ENCODE data around the gene TTC17. TPM values are rescaled to one million over a fixed set of nuclear protein-coding genes. Genes with fewer than 3 reads are reported as not detected.
A peak's percentile ranks its signal among the peaks of the same experiment; 100 is the strongest.

TTC17 gene
- total RNA-seq, 2 experiments from 2014 or later = 72.9 to 77.3 TPM

- intact Hi-C loops (cut with DNase I, micrococcal nuclease) = no loop called here
- no peak overlapping the region for H3K4me3 Mint-ChIP-seq
- POLR2A ChIA-PET = interaction anchor here (2.1 kb wide), 1 partner anchor 34 kb away, joined by 6 read pairs; the partner anchor contains the start of gene TTC17
Measured at GRCh38 chr11:43392713-43393112, 34.0 kb downstream of the TTC17 start.

GRCh38 chr11:43393765-43394355, 35.1 kb downstream of the TTC17 start:
- Mint-ChIP-seq H3K4me3 (no peak overlapping the region), H3K27me3 (no peaks in the 10 kb centered on the region), H3K9me3 (no peaks in the 10 kb centered on the region), H3K36me3 (ENCODE audit: low read depth) (peaks cover 92% of the 10 kb centered on the region), H3K27ac (no peak overlapping the region), H3K4me1 (ENCODE audit: low read depth) (peaks cover 26% of the 10 kb centered on the region)
- H3K9me3 ChIP-seq (ENCODE audit: control insufficient read depth in 1 of 2, insufficient read depth in 1 of 2, low read length in 2 of 2) = no peaks in the 10 kb centered on the region
- no peak overlapping the region for H3K4me3 ChIP-seq (ENCODE audit: low read length)
- POLR2A ChIA-PET = interaction anchor here (2.1 kb wide), 1 partner anchor 35 kb away, joined by 6 read pairs; the partner anchor contains the start of gene TTC17
- DNase-seq (no peak), ATAC-seq (ENCODE audit: poor library complexity) (no peak)
- H3K36me3 ChIP-seq (ENCODE audit: insufficient read depth, low read length) = peaks cover 60% of the 10 kb centered on the region
- no peak for TF ChIP-seq CTCF (IDR thresholded peaks at IDR 0.05)
- H3K4me1 ChIP-seq (ENCODE audit: insufficient read depth, low read length) = no peaks in the 10 kb centered on the region
- H3K27me3 ChIP-seq (ENCODE audit: control insufficient read depth in 1 of 2, insufficient read depth in 2 of 2, low read length in 2 of 2) = no peaks in the 10 kb centered on the region
- no peak overlapping the region for H3K27ac ChIP-seq (ENCODE audit: low read depth in 1 of 2, low read length in 2 of 2)
- intact Hi-C loops (cut with DNase I, micrococcal nuclease) = no loop called here
- CTCF ChIA-PET = no interaction called here

More at GRCh38 chr11:43392713-43393112, 34.0 kb downstream of the TTC17 start:
- ATAC-seq (ENCODE audit: poor library complexity) = no peak
- no peaks in the 10 kb centered on the region for H3K9me3 ChIP-seq (ENCODE audit: control insufficient read depth in 1 of 2, insufficient read depth in 1 of 2, low read length in 2 of 2)
- Mint-ChIP-seq H3K36me3 (ENCODE audit: low read depth) (peaks cover 85% of the 10 kb centered on the region), H3K27ac (peak overlapping the region; percentile 32), H3K9me3 (no peaks in the 10 kb centered on the region), H3K4me1 (ENCODE audit: low read depth) (peaks cover 26% of the 10 kb centered on the region), H3K27me3 (no peaks in the 10 kb centered on the region)
- peak overlapping the region in 1 of 2 donors; percentile 7 for H3K27ac ChIP-seq (ENCODE audit: low read depth in 1 of 2, low read length in 2 of 2)
- no peak for TF ChIP-seq CTCF (IDR thresholded peaks at IDR 0.05)
- CTCF ChIA-PET = no interaction called here
- no peaks in the 10 kb centered on the region for H3K27me3 ChIP-seq (ENCODE audit: control insufficient read depth in 1 of 2, insufficient read depth in 2 of 2, low read length in 2 of 2)
- no peak overlapping the region for H3K4me3 ChIP-seq (ENCODE audit: low read length)
- peaks cover 49% of the 10 kb centered on the region for H3K36me3 ChIP-seq (ENCODE audit: insufficient read depth, low read length)
- peak in 3 of 14 experiments; percentile 9 to 39 (median 15) for DNase-seq
- H3K4me1 ChIP-seq (ENCODE audit: insufficient read depth, low read length) = no peaks in the 10 kb centered on the region

GRCh38 chr11:43396617-43397016, 37.9 kb downstream of the TTC17 start:
- Mint-ChIP-seq H3K4me1 (ENCODE audit: low read depth) (peaks cover 16% of the 10 kb centered on the region), H3K4me3 (no peak overlapping the region), H3K36me3 (ENCODE audit: low read depth) (peaks cover 93% of the 10 kb centered on the region), H3K27me3 (no peaks in the 10 kb centered on the region), H3K27ac (no peak overlapping the region), H3K9me3 (no peaks in the 10 kb centered on the region)
- Histone ChIP-seq H3K4me3 (ENCODE audit: low read length) (no peak overlapping the region), H3K9me3 (ENCODE audit: control insufficient read depth in 1 of 2, insufficient read depth in 1 of 2, low read length in 2 of 2) (no peaks in the 10 kb centered on the region), H3K4me1 (ENCODE audit: insufficient read depth, low read length) (no peaks in the 10 kb centered on the region), H3K27me3 (ENCODE audit: control insufficient read depth in 1 of 2, insufficient read depth in 2 of 2, low read length in 2 of 2) (no peaks in the 10 kb centered on the region), H3K27ac (ENCODE audit: low read depth in 1 of 2, low read length in 2 of 2) (no peak overlapping the region), H3K36me3 (ENCODE audit: insufficient read depth, low read length) (peaks cover 73% of the 10 kb centered on the region)
- CTCF ChIA-PET = interaction anchor here (0.7 to 1.5 kb wide), 2 partner anchors 20 to 23 kb away, joined by 3 read pairs; no protein-coding TSS in a partner anchor
- ATAC-seq (ENCODE audit: poor library complexity) = no peak
- no peak for TF ChIP-seq CTCF (IDR thresholded peaks at IDR 0.05)
- intact Hi-C loops (cut with DNase I, micrococcal nuclease) = loop anchor here in 1 of 2 experiments (2.0 kb wide), 1 partner anchor 64 kb away; no protein-coding TSS in a partner anchor
- POLR2A ChIA-PET = interaction anchor here (1.0 kb wide), 1 partner anchor 37 kb away, joined by 3 read pairs; no protein-coding TSS in a partner anchor
- no peak for DNase-seq

All from CD4-positive, alpha-beta T cell (primary cell).